H9 (cell line): ENCODE measurements around the gene FAM228A. TPM values are rescaled to one million over a fixed set of nuclear protein-coding genes. Genes with fewer than 3 reads are reported as not detected.

Source experiments
- DNase-seq: peaks from one replicate; pipeline ENCODE4 v3.0.0-alpha.2; 2017
- H2AFZ ChIP-seq: one replicate; pipeline ENCODE4 v1.6.1; 2013; ENCODE audit warnings: mild to moderate bottlenecking, low read length, control low read depth, moderate library complexity
- H2AK5ac ChIP-seq: 2 replicates; pipeline ENCODE4 v1.6.1; 2013; ENCODE audit warnings: low read length, control low read depth, mixed read lengths; ENCODE audit not compliant: insufficient read length
- H2BK120ac ChIP-seq: one replicate; pipeline ENCODE4 v1.6.1; 2013; ENCODE audit warnings: low read depth, mild to moderate bottlenecking, low read length, control low read depth, inconsistent platforms; ENCODE audit not compliant: poor library complexity, severe bottlenecking
- H2BK12ac ChIP-seq: 2 replicates; pipeline ENCODE4 v1.6.1; 2013; ENCODE audit warnings: low read length, control low read depth, mixed read lengths, low read depth; ENCODE audit not compliant: insufficient read length
- H2BK15ac ChIP-seq: 2 replicates; pipeline ENCODE4 v1.6.1; 2013; ENCODE audit warnings: low read depth, low read length, control low read depth
- H2BK20ac ChIP-seq: one replicate; pipeline ENCODE4 v1.6.1; 2013; ENCODE audit warnings: low read depth, mild to moderate bottlenecking, low read length, control low read depth, inconsistent platforms; ENCODE audit not compliant: poor library complexity, severe bottlenecking
- H2BK5ac ChIP-seq: 2 replicates; pipeline ENCODE4 v1.6.1; 2013; ENCODE audit warnings: low read length, control low read depth, mixed read lengths; ENCODE audit not compliant: insufficient read length
- H3K14ac ChIP-seq: 2 replicates; pipeline ENCODE4 v1.6.1; 2013; ENCODE audit warnings: low read length, control low read depth; ENCODE audit not compliant: insufficient read depth
- H3K18ac ChIP-seq: 2 replicates; pipeline ENCODE4 v1.6.1; 2013; ENCODE audit warnings: low read depth, mild to moderate bottlenecking, mixed read lengths, low read length, control low read depth; ENCODE audit not compliant: insufficient read length
- H3K23ac ChIP-seq: 2 replicates; pipeline ENCODE4 v1.6.1; 2013; ENCODE audit warnings: low read length, control low read depth, mixed read lengths, low read depth; ENCODE audit not compliant: insufficient read length
- H3K23me2 ChIP-seq: 2 replicates; pipeline ENCODE4 v1.6.1; 2013; ENCODE audit warnings: low read depth, mild to moderate bottlenecking, mixed read lengths, low read length, control low read depth; ENCODE audit not compliant: insufficient read length, poor library complexity, severe bottlenecking
- H3K27ac ChIP-seq: 2 replicates; pipeline ENCODE4 v1.5.1; 2013; ENCODE audit warnings: low read length, control low read depth, mixed read lengths, low read depth; ENCODE audit not compliant: insufficient read length
- H3K27me3 ChIP-seq: 2 replicates; pipeline ENCODE4 v1.6.1; 2013; ENCODE audit warnings: low read length, control low read depth, inconsistent platforms; ENCODE audit not compliant: insufficient read depth
- H3K4ac ChIP-seq: 2 replicates; pipeline ENCODE4 v1.6.1; 2013; ENCODE audit warnings: low read depth, mild to moderate bottlenecking, control low read depth, inconsistent platforms, low read length, moderate library complexity
- H3K4me1 ChIP-seq: 2 replicates; pipeline ENCODE4 v1.6.1; 2013; ENCODE audit warnings: low read length, control low read depth, inconsistent platforms; ENCODE audit not compliant: insufficient read depth
- H3K4me2 ChIP-seq: 2 replicates; pipeline ENCODE4 v1.6.1; 2013; ENCODE audit warnings: low read length, control low read depth, mixed read lengths; ENCODE audit not compliant: insufficient read length, insufficient read depth
- H3K56ac ChIP-seq: 2 replicates; pipeline ENCODE4 v1.6.1; 2013; ENCODE audit warnings: low read depth, mild to moderate bottlenecking, mixed read lengths, low read length, control low read depth; ENCODE audit not compliant: insufficient read length
- H3K79me1 ChIP-seq: 2 replicates; pipeline ENCODE4 v1.6.1; 2013; ENCODE audit warnings: low read depth, mild to moderate bottlenecking, moderate library complexity, low read length, control low read depth, inconsistent platforms; ENCODE audit not compliant: insufficient read depth, poor library complexity, severe bottlenecking
- H3K79me2 ChIP-seq: 2 replicates; pipeline ENCODE4 v1.6.1; 2013; ENCODE audit warnings: low read length, control low read depth, inconsistent platforms; ENCODE audit not compliant: insufficient read depth
- H3K9ac ChIP-seq: 2 replicates; pipeline ENCODE4 v1.6.1; 2013; ENCODE audit warnings: low read length, control low read depth, mixed read lengths; ENCODE audit not compliant: insufficient read length; ENCODE audit errors: extremely low read depth
- H3K9me3 ChIP-seq: one replicate; pipeline ENCODE4 v1.6.1; 2013; ENCODE audit warnings: low read depth, low read length, inconsistent platforms; ENCODE audit not compliant: control insufficient read depth
- H3T11ph ChIP-seq: one replicate; pipeline ENCODE4 v1.6.1; 2013; ENCODE audit warnings: mild to moderate bottlenecking, low read length, control low read depth, inconsistent platforms
- H4K20me1 ChIP-seq: one replicate; pipeline ENCODE4 v1.6.1; 2013; ENCODE audit not compliant: control insufficient read depth, insufficient read length, insufficient read depth
- H4K5ac ChIP-seq: 2 replicates; pipeline ENCODE4 v1.6.1; 2013; ENCODE audit warnings: low read depth, mild to moderate bottlenecking, mixed read lengths, low read length, control low read depth; ENCODE audit not compliant: insufficient read length
- H4K8ac ChIP-seq: replicated peaks from 2 replicates; pipeline ENCODE4 v1.6.1; 2013; ENCODE audit warnings: low read length, control low read depth, mixed read lengths, low read depth; ENCODE audit not compliant: insufficient read length
- H4K91ac ChIP-seq: 2 replicates; pipeline ENCODE4 v1.6.1; 2013; ENCODE audit warnings: low read depth, mild to moderate bottlenecking, moderate library complexity, mixed read lengths, low read length, control low read depth; ENCODE audit not compliant: insufficient read length
- H3K27ac Mint-ChIP-seq, 3 experiments: 2 replicates in 2 of 3; 3 replicates in 1 of 3; pipeline ENCODE4 v1.8.0; 2020 to 2021; ENCODE audit warnings: mixed read lengths in 3 of 3, mild to moderate bottlenecking in 1 of 3, moderate library complexity in 1 of 3
- H3K27me3 Mint-ChIP-seq: 2 replicates; pipeline ENCODE4 v1.8.0; 2021; ENCODE audit warnings: low read depth, mild to moderate bottlenecking, moderate library complexity, mixed read lengths
- H3K36me3 Mint-ChIP-seq, 3 experiments: 2 replicates in 2 of 3; 3 replicates in 1 of 3; pipeline ENCODE4 v1.8.0; 2020 to 2021; ENCODE audit warnings: low read depth in 3 of 3, mixed read lengths in 3 of 3; ENCODE audit not compliant: insufficient read depth in 1 of 3
- H3K4me1 Mint-ChIP-seq, 2 experiments: 2 replicates each; pipeline ENCODE4 v1.8.0; 2020; ENCODE audit warnings: mixed read lengths in 2 of 2
- H3K4me3 Mint-ChIP-seq, 2 experiments: 2 replicates in 1 of 2; 3 replicates in 1 of 2; pipeline ENCODE4 v1.8.0; 2020 to 2021; ENCODE audit warnings: mild to moderate bottlenecking in 2 of 2, mixed read lengths in 2 of 2, moderate library complexity in 1 of 2
- H3K9me3 Mint-ChIP-seq, 2 experiments: 2 replicates in 1 of 2; 3 replicates in 1 of 2; pipeline ENCODE4 v1.8.0; 2020; ENCODE audit warnings: mild to moderate bottlenecking in 2 of 2, mixed read lengths in 2 of 2, moderate library complexity in 1 of 2
- CTCF ChIP-seq: fragments of 200-600 bp; sonication (generic); conservative IDR thresholded peaks from 3 replicates; pipeline ENCODE4 v1.8.0; 2021; ENCODE audit warnings: antibody characterized with exemption, mild to moderate bottlenecking
- WGBS: extraction: QIAGEN DNeasy Blood & Tissue Kit; methylation state at CpG from one replicate; pipeline ENCODE4 v1.1.7; 2013; ENCODE audit warnings: missing lambda C conversion rate, low lambda C conversion rate, mixed read lengths; ENCODE audit not compliant: insufficient read length; ENCODE audit errors: extremely low coverage; 5-methylcytosine and 5-hydroxymethylcytosine counted together
- total RNA-seq: library from RNA; stranded (reverse); gene quantifications from 2 replicates; pipeline ENCODE4 v1.2.1, GENCODE V29; 2021

FAM228A gene
- total RNA-seq, 1 experiment from 2014 or later = not detected

GRCh38 chr2:24199968-24200590 lies 25.2 kb downstream of the FAM228A start:
- H2BK5ac ChIP-seq = no peak overlapping the region
- no peak overlapping the region for H2AK5ac ChIP-seq
- H3K4ac ChIP-seq = no peak overlapping the region
- H3T11ph ChIP-seq = no peak overlapping the region
- peaks cover 3% of the 10 kb centered on the region for H3K27me3 Mint-ChIP-seq
- no peaks in the 10 kb centered on the region for H3K23me2 ChIP-seq
- no peak overlapping the region for H4K91ac ChIP-seq
- no peak overlapping the region for H3K9ac ChIP-seq
- no peaks in the 10 kb centered on the region for H3K4me1 ChIP-seq
- H2BK15ac ChIP-seq = no peak overlapping the region
- DNase-seq = no peak
- H3K4me3 Mint-ChIP-seq = no peak overlapping the region
- H3K14ac ChIP-seq = no peak overlapping the region
- peak overlapping the region; percentile 60 for H2BK20ac ChIP-seq
- H2AFZ ChIP-seq = no peak overlapping the region
- no peak overlapping the region for H3K18ac ChIP-seq
- H3K79me2 ChIP-seq = no peaks in the 10 kb centered on the region
- no peak overlapping the region for H2BK120ac ChIP-seq
- no CpG with 5 or more reads among the region's 12 CpGs for WGBS
- H3K27ac ChIP-seq = no peak overlapping the region
- no peak overlapping the region for H3K56ac ChIP-seq
- H3K27me3 ChIP-seq = no peaks in the 10 kb centered on the region
- no peak overlapping the region for H2BK12ac ChIP-seq
- no peak for TF ChIP-seq CTCF
- H3K9me3 ChIP-seq = no peaks in the 10 kb centered on the region
- H3K9me3 Mint-ChIP-seq = no peaks in the 10 kb centered on the region
- H4K8ac ChIP-seq = no peak overlapping the region
- H3K27ac Mint-ChIP-seq = no peak overlapping the region
- H4K5ac ChIP-seq = no peak overlapping the region
- no peak overlapping the region for H3K23ac ChIP-seq
- H3K79me1 ChIP-seq = no peaks in the 10 kb centered on the region
- peaks cover 0 to 8% of the 10 kb centered on the region in 2 experiments; a peak in 2 of 4 replicates for H3K4me1 Mint-ChIP-seq
- peaks cover 0 to 5% (median 0%) of the 10 kb centered on the region in 3 experiments; a peak in 1 of 7 replicates for H3K36me3 Mint-ChIP-seq
- no peaks in the 10 kb centered on the region for H4K20me1 ChIP-seq
- no peak overlapping the region for H3K4me2 ChIP-seq
